HepG2 (cell line): ENCODE results near the gene MXRA7. TPM values are rescaled to one million over a fixed set of nuclear protein-coding genes. Genes with fewer than 3 reads are reported as not detected.
"Not testable (repeated sequence)": the region's sequence is repeated elsewhere in the genome, so short reads cannot be mapped to it uniquely, and the experiment has no call there.

Source experiments
- ATAC-seq: fragments of 200-7000 bp; cut with Tn5 transposase; 3 replicates; pipeline ENCODE4 v1.9.1; 2020; ENCODE audit warnings: mild to moderate bottlenecking, moderate library complexity
- BruUV-seq: library from RNA; stranded (reverse); fragments of 400-500 nt; replicated peaks from 2 replicates; lab custom pipeline; 2021; lab: Mats Ljungman, UMichigan
- CTCF ChIA-PET: fragments of 300-600 bp; formaldehyde crosslinking; extraction: SDS; loops from one replicate; lab custom pipeline; 2021; ENCODE audit warnings: low total read pairs, inconsistent platforms, low intra/inter-chr PET ratio; lab: Yijun Ruan, JAX
- POLR2A ChIA-PET: fragments of 350-600 bp; sonication (Branson Sonifier 250); formaldehyde crosslinking; loops from one replicate; lab custom pipeline; 2020; ENCODE audit warnings: antibody characterized with exemption, inconsistent platforms; lab: Yijun Ruan, JAX
- DNase-seq: peaks from one replicate; pipeline ENCODE4 v3.0.0-alpha.2; 2015; ENCODE audit warnings: low spot score
- FAIRE-seq: peaks from 3 replicates; lab custom pipeline; 2011; peaks lifted over from hg19 to GRCh38; lab: Jason Lieb, UNC
- H2AFZ ChIP-seq: one replicate; pipeline ENCODE4 v1.6.1; 2011; ENCODE audit warnings: low read length, inconsistent platforms
- H3K27ac ChIP-seq: fragments of 300-600 bp; 3 replicates; pipeline ENCODE4 v1.8.0; 2011; ENCODE audit warnings: mixed run types, mild to moderate bottlenecking, mixed read lengths, low read length, inconsistent platforms; ENCODE audit not compliant: insufficient read depth; ENCODE audit errors: extremely low read length
- H3K27me3 ChIP-seq, 2 experiments: fragments of 200-600 bp in 1 of 2; 2 replicates in 1 of 2; 3 replicates in 1 of 2; pipeline versions ENCODE4 v1.6.0 to v1.8.0; 2011; ENCODE audit warnings: low read length in 2 of 2, mild to moderate bottlenecking in 2 of 2, moderate library complexity in 2 of 2, inconsistent platforms in 1 of 2; ENCODE audit not compliant: insufficient read depth in 2 of 2, control insufficient read depth in 1 of 2
- H3K36me3 ChIP-seq, 2 experiments: fragments of 200-600 bp in 1 of 2; replicated peaks in 1 of 2; 2 replicates in 1 of 2; 3 replicates in 1 of 2; pipeline versions ENCODE4 v1.5.1 to v1.8.0; 2011; ENCODE audit warnings: low read length in 2 of 2, inconsistent platforms in 1 of 2; ENCODE audit not compliant: insufficient read depth in 2 of 2, control insufficient read depth in 1 of 2
- H3K4me1 ChIP-seq: 2 replicates; pipeline ENCODE4 v1.5.1; 2012; ENCODE audit warnings: low read length, inconsistent platforms; ENCODE audit not compliant: insufficient read depth
- H3K4me2 ChIP-seq: 2 replicates; pipeline ENCODE4 v1.6.0; 2011; ENCODE audit warnings: low read depth, low read length, inconsistent platforms
- H3K4me3 ChIP-seq, 3 experiments: fragments of 200-600 bp in 1 of 3; sonication (generic), shearing (Covaris generic) in 1 of 3; replicated peaks in 1 of 3; 2 replicates each; pipeline ENCODE4 v1.5.1; 2011 to 2016; ENCODE audit warnings: low read length in 3 of 3, inconsistent platforms in 2 of 3, low read depth in 2 of 3, mild to moderate bottlenecking in 2 of 3, control low read depth in 1 of 3, mixed read lengths in 1 of 3; ENCODE audit not compliant: insufficient read depth in 1 of 3
- H3K79me2 ChIP-seq: one replicate; pipeline ENCODE4 v1.6.1; 2011; ENCODE audit warnings: low read length, inconsistent platforms; ENCODE audit not compliant: insufficient read depth
- H3K9ac ChIP-seq: 2 replicates; pipeline ENCODE4 v1.6.0; 2011; ENCODE audit warnings: mild to moderate bottlenecking, low read depth, low read length, inconsistent platforms; ENCODE audit not compliant: insufficient read depth
- H3K9me3 ChIP-seq: 2 replicates; pipeline ENCODE4 v1.5.1; 2012; ENCODE audit warnings: mild to moderate bottlenecking, low read length
- H4K20me1 ChIP-seq: 2 replicates; pipeline ENCODE4 v1.6.0; 2011; ENCODE audit warnings: inconsistent platforms, mild to moderate bottlenecking, low read length, moderate library complexity; ENCODE audit not compliant: insufficient read depth
- CSRNP1 ChIP-seq: sonication (generic); formaldehyde crosslinking; IDR thresholded peaks from 2 replicates; pipeline ENCODE4 v1.8.1; 2023; ENCODE audit warnings: mild to moderate bottlenecking, missing genetic modification reagents
- EHMT2 ChIP-seq: fragments of 200-600 bp; sonication (generic); IDR thresholded peaks from 2 replicates; pipeline ENCODE4 v1.7.0; 2017; ENCODE audit warnings: antibody characterized with exemption, low read depth, low read length, borderline replicate concordance
- POLR2AphosphoS2 ChIP-seq: IDR thresholded peaks from 2 replicates; pipeline ENCODE4 v1.6.1; 2011; ENCODE audit warnings: low read depth, low read length, improper control_type of control experiment
- TEF ChIP-seq: sonication (generic); formaldehyde crosslinking; IDR thresholded peaks from 2 replicates; pipeline ENCODE4 v1.5.0; 2020; ENCODE audit warnings: missing genetic modification reagents
- TP53 ChIP-seq: sonication (generic); formaldehyde crosslinking; conservative IDR thresholded peaks from 2 replicates; pipeline ENCODE4 v1.4.0; 2020; ENCODE audit warnings: missing genetic modification reagents
- ZNF367 ChIP-seq: sonication (generic); formaldehyde crosslinking; IDR thresholded peaks from 2 replicates; pipeline ENCODE4 v1.4.0; 2020; ENCODE audit warnings: missing genetic modification reagents, borderline replicate concordance
- WGBS: methylation state at CpG from one replicate; pipeline ENCODE4 v1.1.6; 2017; ENCODE audit warnings: low lambda C conversion rate; 5-methylcytosine and 5-hydroxymethylcytosine counted together
- in situ Hi-C: cut with HindIII; loops from 2 replicates; pipeline ENCODE4 v1.10.0; 2017; ENCODE audit warnings: low pct_unique_long_range_greater_than_20kb; ENCODE audit not compliant: extremely low pct_ligation_motif_present
- intact Hi-C: fragments of 100-400 bp; cut with micrococcal nuclease; formaldehyde crosslinking; loops from one replicate; pipeline ENCODE4 v1.10.0; 2022; ENCODE audit not compliant: unreplicated experiment
- polyA plus RNA-seq, 8 experiments: library from polyadenylated mRNA; depleted of rRNA in 3 of 8; stranded (reverse) in 7 of 8; unstranded in 1 of 8; fragments of >200 nt; fragmentation: Illumina TruSeq in 4 of 8; extraction: Trizol in 4 of 8; gene quantifications; 2 replicates each; pipeline versions ENCODE4 v1.2.1 to v1.2.3, GENCODE V29; 2011 to 2016; ENCODE audit warnings: low read depth in 4 of 8, missing spikeins in 1 of 8, mixed read lengths in 1 of 8; ENCODE audit not compliant: insufficient read depth in 1 of 8
- total RNA-seq, 5 experiments: library from RNA; depleted of rRNA; stranded (reverse); fragments of >200 nt; fragmentation: Illumina TruSeq; extraction: Trizol; gene quantifications; 2 replicates each; pipeline ENCODE4 v1.2.3, GENCODE V29; 2016; ENCODE audit warnings: low read depth in 1 of 5

The MXRA7 gene
- total and polyA plus RNA-seq, 2 of the 13 experiments (the other 11 are each of a cell fraction or from before 2014, with no cell fraction given), result 44.8 to 112 TPM

DNA sequence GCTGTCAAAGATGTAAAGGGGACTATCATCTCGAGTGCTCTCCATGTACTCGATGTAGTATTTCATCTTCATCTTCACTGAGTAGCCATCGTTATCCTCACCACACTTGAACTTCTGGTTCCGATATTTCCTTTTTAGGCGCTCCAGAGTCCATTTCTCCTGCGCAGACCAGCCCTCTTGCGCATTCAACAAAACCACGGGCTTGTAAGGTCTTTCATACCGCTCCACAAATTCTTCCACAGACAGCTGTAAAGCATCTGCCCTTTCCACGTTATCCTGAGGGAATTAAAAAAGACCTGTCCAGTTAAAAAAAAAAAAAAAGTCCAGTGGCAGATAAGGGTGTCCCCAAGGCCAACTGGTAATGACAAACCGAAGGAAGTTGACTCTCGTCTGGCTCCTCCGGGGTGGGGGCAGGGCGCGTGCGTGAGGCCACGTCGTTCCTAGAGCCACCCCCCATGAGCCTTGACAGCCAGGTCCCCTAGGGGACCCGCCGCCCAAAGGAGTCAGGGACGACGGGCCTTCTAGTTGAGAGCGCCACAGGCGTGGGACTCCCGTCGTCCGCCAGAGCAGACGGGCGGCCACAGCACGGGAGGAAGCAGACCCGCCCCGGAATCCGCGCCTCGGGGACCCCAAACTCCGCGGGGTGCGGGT, 14.9 kb upstream of the MXRA7 start (continued):
- TF ChIP-seq EHMT2 (no peak), CSRNP1 (CRISPR knock-in tag) (no peak)

GRCh38 chr17:76723812-76724211, 13.0 kb upstream of the MXRA7 start:
- no peaks in the 10 kb centered on the region for H3K9me3 ChIP-seq
- POLR2A ChIA-PET, result no interaction called here
- H3K9ac ChIP-seq, result no peak overlapping the region
- no TSS peak for BruUV-seq
- peaks cover 8% of the 10 kb centered on the region for H4K20me1 ChIP-seq
- no peak overlapping the region for H3K27ac ChIP-seq
- no peak overlapping the region; a peak in 1 of 6 replicates for H3K4me3 ChIP-seq
- TF ChIP-seq TEF, result 0 out of 2 replicates have a peak, but pooled peaks have one; percentile 19
- TF ChIP-seq POLR2AphosphoS2, result no peak
- 0 out of 2 replicates have a peak, but pooled peaks have one; percentile 29 for TF ChIP-seq TP53
- TF ChIP-seq ZNF367 (CRISPR knock-in tag), result 0 out of 2 replicates have a peak, but pooled peaks have one; percentile 45
- H3K4me1 ChIP-seq, result peaks cover 58% of the 10 kb centered on the region
- in situ Hi-C loops, result no loop called here
- no peak for DNase-seq
- peaks cover 26 to 55% of the 10 kb centered on the region in 2 experiments for H3K36me3 ChIP-seq
- H2AFZ ChIP-seq, result no peak overlapping the region
- 95% methylated on average over 9 of the region's 9 CpGs for WGBS
- no peak for FAIRE-seq
- CTCF ChIA-PET, result no interaction called here
- peak overlapping the region; percentile 28; the same call in 1 of the 2 replicates for H3K4me2 ChIP-seq
- intact Hi-C loops, result no loop called here
- ATAC-seq, result no peak
- H3K79me2 ChIP-seq, result peaks cover 48% of the 10 kb centered on the region
- H3K27me3 ChIP-seq, result no peaks in the 10 kb centered on the region

- H4K20me1 ChIP-seq, in situ Hi-C loops, BruUV-seq, H3K27ac ChIP-seq, CTCF ChIA-PET, H3K9ac ChIP-seq, H3K27me3 ChIP-seq, ATAC-seq, H3K4me3 ChIP-seq, H2AFZ ChIP-seq, H3K4me2 ChIP-seq, intact Hi-C loops, FAIRE-seq, H3K9me3 ChIP-seq, DNase-seq: not testable (repeated sequence)
- Histone ChIP-seq H3K36me3 (peaks cover 32 to 63% of the 10 kb centered on the region in 2 experiments), H3K79me2 (peaks cover 43% of the 10 kb centered on the region), H3K4me1 (peaks cover 50% of the 10 kb centered on the region)
- POLR2A ChIA-PET, result interaction anchor here (1.2 kb wide), 1 partner anchor 15 kb away, joined by 3 read pairs; no protein-coding TSS in a partner anchor
- whole genome bisulfite sequencing, result 98% methylated on average over 8 of the region's 8 CpGs
Observed at GRCh38 chr17:76722977-76723376, 12.2 kb upstream of the MXRA7 start.
